ENCODE data around the gene RPP25L. TPM values are rescaled to one million over a fixed set of nuclear protein-coding genes. Genes with fewer than 3 reads are reported as not detected.

RPP25L gene
- total and polyA plus RNA-seq, 9 of the 15 experiments (the other 6 are each of a cell fraction or from before 2014, with no cell fraction given): 16.3 to 43.7 (median 29.0) TPM

GRCh38 chr9:34651876-34652601 is 40.1 kb upstream of the RPP25L start, which contains the start of gene IL11RA (continued):
- TF ChIP-seq BCLAF1 (IDR thresholded peaks at IDR 0.05; ENCODE audit: borderline replicate concordance in 1 of 2, control insufficient read depth in 1 of 2, low read depth in 2 of 2, low read length in 1 of 2) (no peak), GTF2E2 (tag; IDR thresholded peaks at IDR 0.05) (no peak), TFAP4 (CRISPR knock-in tag; IDR thresholded peaks at IDR 0.05; ENCODE audit: borderline replicate concordance) (peak; percentile 58; the same call in 1 of the 2 replicates), STAT5A (IDR thresholded peaks at IDR 0.05; ENCODE audit: borderline replicate concordance, low read length) (no peak), RBM25 (IDR thresholded peaks at IDR 0.05; ENCODE audit: low read depth, low read length, severe bottlenecking) (peak; percentile 27), CREBBP (IDR thresholded peaks at IDR 0.05; ENCODE audit: low read depth, low read length) (no peak), THAP12 (CRISPR knock-in tag; IDR thresholded peaks at IDR 0.05) (no peak), ZNF780A (CRISPR knock-in tag; IDR thresholded peaks at IDR 0.05) (no peak), NCOA4 (IDR thresholded peaks at IDR 0.05; ENCODE audit: partially characterized antibody) (no peak), NEUROD1 (IDR thresholded peaks at IDR 0.05; ENCODE audit: borderline replicate concordance, low read depth, low read length, partially characterized antibody) (no peak), SREBF2 (CRISPR knock-in tag; IDR thresholded peaks at IDR 0.05) (no peak), PCBP1 (IDR thresholded peaks at IDR 0.05; ENCODE audit: low read depth, low read length, poor library complexity, severe bottlenecking) (no peak), HNRNPH1 (optimal IDR thresholded peaks at IDR 0.05; ENCODE audit: low read depth, low read length) (no peak), COPS2 (conservative IDR thresholded peaks at IDR 0.05) (no peak), ZNF408 (CRISPR knock-in tag; IDR thresholded peaks at IDR 0.05; ENCODE audit: low read depth) (no peak), RBBP5 (IDR thresholded peaks at IDR 0.05; ENCODE audit: borderline replicate concordance, insufficient read depth, low read length, poor library complexity, severe bottlenecking) (no peak), NFRKB (IDR thresholded peaks at IDR 0.05; ENCODE audit: low read depth) (no peak), DIDO1 (tag; IDR thresholded peaks at IDR 0.05; ENCODE audit: low read depth) (no peak), ZNF121 (CRISPR knock-in tag; conservative IDR thresholded peaks at IDR 0.05) (no peak)
- TF ChIP-seq, protein P1, sequence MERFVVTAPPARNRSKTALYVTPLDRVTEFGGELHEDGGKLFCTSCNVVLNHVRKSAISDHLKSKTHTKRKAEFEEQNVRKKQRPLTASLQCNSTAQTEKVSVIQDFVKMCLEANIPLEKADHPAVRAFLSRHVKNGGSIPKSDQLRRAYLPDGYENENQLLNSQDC (CRISPR knock-in tag; IDR thresholded peaks at IDR 0.05): no peak

Data from K562 (cell line).